ENCODE data around the gene ADGRA3. TPM values are rescaled to one million over a fixed set of nuclear protein-coding genes. Genes with fewer than 3 reads are reported as not detected.

The ADGRA3 gene
- total RNA-seq, 1 donor from 2014 or later = 27.8 TPM

- H3K27me3 Mint-ChIP-seq (ENCODE audit: low read depth) = no peaks in the 10 kb centered on the region
- peaks cover 27% of the 10 kb centered on the region for H3K4me1 Mint-ChIP-seq (ENCODE audit: low read depth)
- DNase-seq (ENCODE audit: low spot score) = no peak
- H3K36me3 Mint-ChIP-seq (ENCODE audit: low read depth) = no peaks in the 10 kb centered on the region
- H3K9me3 Mint-ChIP-seq (ENCODE audit: low read depth) = no peaks in the 10 kb centered on the region
- TF ChIP-seq CTCF (IDR thresholded peaks at IDR 0.05) = no peak
- no peak overlapping the region for H3K27ac Mint-ChIP-seq (ENCODE audit: unreplicated experiment)
- no peak overlapping the region for H3K4me3 Mint-ChIP-seq (ENCODE audit: unreplicated experiment)
Measured at GRCh38 chr4:22482250-22483127, 33.4 kb downstream of the ADGRA3 start.

GRCh38 chr4:22480675-22481327 is 35.1 kb downstream of the ADGRA3 start:
- no peak overlapping the region for H3K27ac Mint-ChIP-seq (ENCODE audit: unreplicated experiment)
- no peak for TF ChIP-seq CTCF (IDR thresholded peaks at IDR 0.05)
- no peaks in the 10 kb centered on the region for H3K27me3 Mint-ChIP-seq (ENCODE audit: low read depth)
- no peak for DNase-seq (ENCODE audit: low spot score)
- H3K36me3 Mint-ChIP-seq (ENCODE audit: low read depth) = no peaks in the 10 kb centered on the region
- H3K4me3 Mint-ChIP-seq (ENCODE audit: unreplicated experiment) = no peak overlapping the region
- peaks cover 22% of the 10 kb centered on the region for H3K4me1 Mint-ChIP-seq (ENCODE audit: low read depth)
- no peaks in the 10 kb centered on the region for H3K9me3 Mint-ChIP-seq (ENCODE audit: low read depth)

- Mint-ChIP-seq H3K36me3 (ENCODE audit: low read depth) (no peaks in the 10 kb centered on the region), H3K4me1 (ENCODE audit: low read depth) (peaks cover 24% of the 10 kb centered on the region), H3K9me3 (ENCODE audit: low read depth) (peaks cover 4% of the 10 kb centered on the region), H3K4me3 (ENCODE audit: unreplicated experiment) (no peak overlapping the region), H3K27ac (ENCODE audit: unreplicated experiment) (no peak overlapping the region), H3K27me3 (ENCODE audit: low read depth) (no peaks in the 10 kb centered on the region)
- TF ChIP-seq CTCF (IDR thresholded peaks at IDR 0.05) = no peak
- no peak for DNase-seq (ENCODE audit: low spot score)
Measured at GRCh38 chr4:22478426-22478825, 37.4 kb downstream of the ADGRA3 start.

- no peak for TF ChIP-seq CTCF (IDR thresholded peaks at IDR 0.05)
- no peaks in the 10 kb centered on the region for H3K27me3 Mint-ChIP-seq (ENCODE audit: low read depth)
- H3K9me3 Mint-ChIP-seq (ENCODE audit: low read depth) = peaks cover 4% of the 10 kb centered on the region
- H3K4me1 Mint-ChIP-seq (ENCODE audit: low read depth) = peaks cover 20% of the 10 kb centered on the region
- H3K4me3 Mint-ChIP-seq (ENCODE audit: unreplicated experiment) = no peak overlapping the region
- no peaks in the 10 kb centered on the region for H3K36me3 Mint-ChIP-seq (ENCODE audit: low read depth)
- no peak for DNase-seq (ENCODE audit: low spot score)
- no peak overlapping the region for H3K27ac Mint-ChIP-seq (ENCODE audit: unreplicated experiment)
Measured at GRCh38 chr4:22477813-22478182, 38.1 kb downstream of the ADGRA3 start.

- no peak for TF ChIP-seq CTCF (IDR thresholded peaks at IDR 0.05)
- Mint-ChIP-seq H3K9me3 (ENCODE audit: low read depth) (peaks cover 6% of the 10 kb centered on the region), H3K36me3 (ENCODE audit: low read depth) (peaks cover 2% of the 10 kb centered on the region), H3K27me3 (ENCODE audit: low read depth) (no peaks in the 10 kb centered on the region), H3K4me1 (ENCODE audit: low read depth) (peaks cover 20% of the 10 kb centered on the region), H3K27ac (ENCODE audit: unreplicated experiment) (no peak overlapping the region), H3K4me3 (ENCODE audit: unreplicated experiment) (no peak overlapping the region)
- no peak for DNase-seq (ENCODE audit: low spot score)
Measured at GRCh38 chr4:22477136-22477812, 38.6 kb downstream of the ADGRA3 start.

Data from chondrocyte (in vitro differentiated cells).